SHP77 (cell line): ENCODE measurements around the gene DNMT3A.
A peak's percentile ranks its signal among the peaks of the same experiment; 100 is the strongest.

Source experiments
- DNase-seq, 2 experiments: peaks; one replicate each; lab custom pipeline; 2025; lab: John Stamatoyannopoulos, UW

DNMT3A gene

DNA sequence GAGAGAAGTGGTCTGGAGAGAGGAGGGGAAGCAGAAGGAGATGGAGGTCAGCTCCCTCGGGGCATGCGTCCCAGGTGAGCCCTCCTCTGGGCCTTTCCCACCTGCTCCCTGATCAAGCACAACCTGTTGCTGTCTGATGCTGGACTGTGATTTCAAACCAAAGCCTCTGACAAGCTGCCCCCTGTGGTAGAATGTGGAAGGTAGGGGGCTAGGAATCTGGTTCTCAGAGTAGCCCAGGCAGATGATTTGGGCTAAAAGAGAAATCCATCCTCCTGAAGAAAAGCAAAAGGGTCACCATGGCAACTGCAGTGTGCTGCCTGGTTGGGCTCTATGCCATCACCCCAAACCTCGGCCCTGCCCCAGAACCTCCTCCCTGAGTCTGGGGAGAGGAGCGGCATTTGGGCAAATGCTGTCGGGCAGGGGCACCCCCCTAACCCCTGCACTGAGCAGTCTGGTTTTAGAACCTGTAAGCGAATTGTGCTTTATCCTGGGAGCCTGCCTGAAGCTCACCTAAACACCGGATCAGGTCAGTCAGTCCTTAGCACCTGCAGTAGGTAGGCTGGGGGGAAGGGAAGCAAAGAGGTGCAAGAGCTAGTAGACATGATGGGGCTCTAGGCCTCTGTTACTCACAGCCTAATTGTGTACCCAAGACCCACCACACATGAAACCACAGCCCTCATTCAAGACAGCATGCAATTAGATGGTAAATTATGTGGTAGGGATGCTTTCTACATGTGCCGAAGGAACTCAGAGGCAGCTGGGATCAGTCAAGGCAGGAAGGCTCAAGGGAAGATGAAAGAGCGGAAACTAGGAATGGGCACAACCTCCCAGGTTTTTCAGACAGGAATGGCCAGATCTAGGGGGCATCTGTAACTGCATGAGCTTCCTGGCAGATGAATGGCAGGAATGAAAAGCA is 83.5 kb downstream of the DNMT3A start:
- DNase-seq = no peak

DNA sequence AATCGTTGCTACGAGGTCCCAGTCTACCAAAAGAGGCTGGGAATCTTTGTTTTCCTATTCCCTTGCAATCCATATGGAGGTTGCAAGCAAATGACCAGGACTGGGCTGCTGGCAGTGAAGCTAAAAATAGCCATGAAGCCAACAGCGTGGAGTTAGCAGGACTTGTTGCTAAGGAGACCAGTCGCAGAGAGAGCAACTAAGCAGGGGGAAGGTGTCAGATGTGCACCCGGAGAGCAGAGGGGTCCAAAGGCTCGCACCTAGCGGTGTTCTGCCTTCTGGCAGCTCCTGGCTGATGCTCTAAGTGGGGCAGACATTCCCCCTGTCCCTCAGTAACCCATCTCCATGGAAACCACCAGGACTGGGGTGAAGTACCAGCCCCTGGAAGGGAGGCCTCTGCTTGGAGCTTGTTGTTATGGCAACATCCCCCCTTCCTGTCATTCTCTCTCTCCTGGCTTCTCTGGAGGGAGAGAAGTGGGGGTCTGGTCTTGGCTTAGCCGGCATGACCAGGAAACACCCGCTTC is 84.6 kb downstream of the DNMT3A start:
- peak; percentile 35 to 45 for DNase-seq

DNA sequence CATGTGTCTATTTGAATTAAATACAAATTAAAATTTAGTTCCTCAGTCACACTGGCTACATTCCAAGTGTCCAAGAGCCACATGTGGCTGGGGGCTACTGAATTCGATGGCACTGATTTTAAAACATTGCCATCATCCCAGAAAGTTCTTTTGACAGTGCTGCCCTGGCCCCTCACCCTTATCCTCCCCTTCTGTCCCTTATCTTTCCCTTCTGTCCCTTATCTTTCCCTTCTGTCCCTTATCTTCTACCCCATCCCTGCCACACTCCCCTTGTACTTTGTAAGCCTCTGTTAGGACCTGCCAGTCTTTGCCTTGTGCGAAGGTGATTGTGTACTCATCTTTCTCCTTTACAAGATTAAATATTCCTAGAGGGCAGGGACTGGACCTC is 85.2 kb downstream of the DNMT3A start:
- no peak for DNase-seq

DNA sequence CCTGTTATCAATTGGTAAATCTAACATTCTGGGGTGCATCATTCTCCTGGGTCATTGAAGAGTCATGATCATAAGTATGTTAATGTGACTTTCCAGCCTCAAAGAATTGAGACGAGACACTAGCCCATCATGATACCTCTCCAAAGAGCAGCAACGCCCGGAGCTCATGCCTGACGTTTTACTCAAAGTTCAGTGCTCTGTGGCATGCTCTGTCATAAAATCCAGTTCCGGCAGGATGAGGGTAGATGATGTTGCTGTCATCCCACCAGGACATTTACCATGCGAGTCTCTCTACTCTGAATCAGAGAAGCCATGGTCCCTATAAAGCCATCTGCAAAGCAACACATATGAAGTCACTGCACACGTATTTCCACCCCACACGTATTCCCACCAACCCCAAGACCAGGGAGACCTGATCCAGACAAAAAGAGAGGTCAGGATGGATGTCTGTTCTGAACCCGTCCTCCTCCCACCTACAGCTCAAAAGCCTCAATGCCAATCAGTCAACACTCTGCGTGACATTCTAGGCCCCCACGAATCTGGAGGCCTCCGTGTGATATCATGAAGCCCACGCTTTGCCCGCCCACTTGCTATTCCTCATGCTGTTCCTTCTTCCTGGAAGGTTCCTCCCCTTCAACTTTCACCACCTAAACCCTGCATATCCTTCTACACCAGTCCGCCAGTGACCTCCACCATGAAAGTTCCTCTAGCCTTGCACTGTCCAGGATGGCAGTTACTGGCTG is 85.8 kb downstream of the DNMT3A start:
- DNase-seq = no peak

DNA sequence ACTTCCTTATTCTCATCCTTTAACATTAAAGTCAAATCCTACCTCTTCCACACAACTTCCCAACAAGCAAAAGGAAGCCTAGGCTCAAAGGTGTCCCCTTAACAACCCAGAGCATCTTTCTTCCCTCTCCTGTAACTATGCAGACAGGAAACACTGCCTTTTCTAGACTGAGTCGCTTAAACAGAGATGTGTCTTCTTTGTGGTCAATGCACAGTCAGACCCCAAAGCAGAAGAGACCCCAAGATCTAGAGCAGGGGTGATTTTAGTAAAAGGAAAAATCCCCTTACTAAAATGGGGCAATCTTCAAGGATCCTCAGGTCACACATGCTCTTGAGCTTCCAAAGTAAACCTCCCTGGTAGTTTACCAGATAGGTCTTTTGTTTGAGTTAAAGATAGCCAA is 86.8 kb downstream of the DNMT3A start:
- no peak for DNase-seq

DNA sequence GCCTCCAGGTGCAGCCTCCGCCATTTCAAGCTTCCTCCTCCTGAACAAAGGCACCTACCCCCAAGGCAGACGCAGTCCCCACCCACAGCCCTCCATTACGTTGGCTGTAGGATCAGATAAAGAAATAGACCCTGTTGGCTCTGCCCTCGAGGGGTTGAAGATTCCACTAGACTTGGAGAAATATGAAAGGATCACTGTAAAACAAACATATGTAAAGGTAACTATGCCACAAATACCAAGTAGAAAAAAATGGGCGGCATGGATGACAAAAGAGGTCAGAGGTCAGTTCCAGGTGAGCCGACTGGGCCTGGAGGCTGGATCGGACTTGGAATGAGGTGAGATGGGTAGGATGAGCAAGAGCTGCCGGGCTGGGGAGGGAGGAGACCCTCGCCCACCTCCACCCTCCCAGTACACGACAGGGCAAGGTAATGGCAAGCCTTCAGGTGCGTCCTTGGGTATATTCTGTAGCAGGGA is 88.5 kb downstream of the DNMT3A start:
- DNase-seq = no peak

DNA sequence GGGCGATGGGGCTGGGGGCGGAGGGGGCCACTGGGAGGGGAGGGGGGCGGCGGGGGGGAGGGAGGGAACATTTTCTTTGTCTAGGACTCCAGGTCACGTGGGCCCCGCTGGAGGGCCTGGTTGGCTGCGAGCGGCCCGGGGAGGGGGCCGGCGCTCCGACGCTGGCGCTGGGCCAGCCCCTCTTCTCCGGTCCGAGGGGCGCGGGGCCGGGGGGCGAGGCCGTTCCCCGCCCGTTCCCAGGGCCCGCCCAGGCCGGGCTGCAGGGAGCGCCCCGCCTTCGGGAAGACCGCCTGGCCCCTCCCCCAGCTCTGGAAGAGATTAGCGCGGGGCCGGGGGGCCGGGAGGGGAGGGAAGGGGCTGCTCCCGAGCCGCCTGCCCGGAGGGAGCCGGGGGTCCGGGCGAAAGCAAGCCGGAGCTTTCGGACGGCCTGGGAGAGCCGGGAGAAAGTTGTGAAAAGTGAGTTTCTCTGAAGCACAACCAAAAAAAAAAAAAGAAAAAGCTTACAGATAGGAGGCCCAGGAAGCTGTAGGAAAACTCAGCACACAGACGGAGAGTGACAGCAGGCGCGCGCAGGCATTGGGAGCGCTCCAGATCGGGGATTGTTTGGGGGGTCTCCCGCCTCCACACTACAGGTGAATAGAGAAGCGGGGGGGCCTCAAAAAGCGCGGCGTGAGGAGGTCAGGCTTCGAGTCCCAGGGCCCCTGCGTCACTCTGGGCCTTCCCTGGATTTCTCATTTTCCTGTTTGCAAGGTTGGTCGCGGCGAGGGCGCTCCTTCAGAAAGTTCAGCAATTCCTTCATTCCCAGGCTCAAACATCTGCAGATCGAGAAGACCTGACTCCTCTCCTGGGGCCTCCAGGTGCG is 89.2 kb downstream of the DNMT3A start:
- peak; percentile 6 to 27 for DNase-seq

DNA sequence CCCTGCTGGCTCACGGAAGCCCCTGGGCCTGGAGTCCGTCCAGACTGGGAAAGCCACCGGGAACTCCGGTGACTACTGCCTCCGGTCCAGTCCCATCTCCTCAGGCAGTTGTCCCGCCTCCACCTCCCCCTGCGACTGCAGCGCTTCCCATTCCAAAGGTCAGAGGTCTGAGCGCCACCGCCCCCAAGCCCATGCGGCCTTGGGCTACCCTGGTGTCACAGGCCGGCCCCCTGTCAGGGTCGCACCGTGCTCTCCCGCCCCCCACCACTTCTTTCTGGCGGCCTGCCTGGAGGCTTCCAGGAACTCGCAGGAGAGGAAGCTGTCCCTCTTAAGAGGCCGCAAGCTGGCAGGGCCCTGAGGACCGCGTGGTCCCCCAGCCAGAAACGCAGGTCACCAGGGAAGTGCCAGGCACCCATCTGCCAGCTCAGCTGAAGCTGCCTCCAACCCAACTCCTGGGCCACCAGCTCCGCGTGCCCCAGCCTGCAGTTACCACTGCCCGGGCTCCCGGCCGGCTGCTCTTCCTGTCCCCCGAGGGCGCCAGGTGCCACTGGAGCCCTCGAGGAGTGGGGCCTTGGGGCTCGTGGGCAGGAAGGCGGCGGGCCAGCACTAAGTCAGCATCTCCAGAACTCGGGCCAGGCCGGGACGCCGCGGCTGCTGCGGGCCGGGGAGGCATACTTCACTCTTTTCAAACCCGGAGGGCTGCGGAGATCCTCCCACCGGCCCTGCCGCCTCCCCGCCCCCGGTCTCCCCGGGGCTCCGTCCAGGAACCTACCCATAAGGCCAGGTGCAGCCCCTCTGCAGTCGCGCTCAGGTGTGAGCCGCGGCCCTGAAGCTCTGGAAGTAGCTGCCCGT is 90.1 kb downstream of the DNMT3A start:
- DNase-seq = peak in 1 of 2 experiments; percentile 10

DNA sequence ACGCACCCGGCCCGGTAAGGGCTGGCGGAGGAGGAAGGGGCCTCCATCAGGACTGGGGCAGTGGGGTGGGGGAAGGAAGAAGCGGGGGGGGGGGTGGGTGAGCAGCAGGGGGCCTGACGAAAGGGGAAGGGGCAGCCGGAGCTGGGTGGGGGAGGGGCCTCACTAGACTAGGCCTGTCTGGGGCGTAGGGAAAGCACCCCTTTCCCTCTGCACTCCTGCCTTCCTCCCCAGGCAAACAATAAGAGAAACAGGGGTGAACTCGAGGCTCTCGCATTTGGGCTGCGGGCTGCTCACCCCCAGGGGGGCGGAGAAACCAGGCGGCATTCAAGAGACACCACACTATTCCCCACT is 90.7 kb downstream of the DNMT3A start:
- DNase-seq = no peak

DNA sequence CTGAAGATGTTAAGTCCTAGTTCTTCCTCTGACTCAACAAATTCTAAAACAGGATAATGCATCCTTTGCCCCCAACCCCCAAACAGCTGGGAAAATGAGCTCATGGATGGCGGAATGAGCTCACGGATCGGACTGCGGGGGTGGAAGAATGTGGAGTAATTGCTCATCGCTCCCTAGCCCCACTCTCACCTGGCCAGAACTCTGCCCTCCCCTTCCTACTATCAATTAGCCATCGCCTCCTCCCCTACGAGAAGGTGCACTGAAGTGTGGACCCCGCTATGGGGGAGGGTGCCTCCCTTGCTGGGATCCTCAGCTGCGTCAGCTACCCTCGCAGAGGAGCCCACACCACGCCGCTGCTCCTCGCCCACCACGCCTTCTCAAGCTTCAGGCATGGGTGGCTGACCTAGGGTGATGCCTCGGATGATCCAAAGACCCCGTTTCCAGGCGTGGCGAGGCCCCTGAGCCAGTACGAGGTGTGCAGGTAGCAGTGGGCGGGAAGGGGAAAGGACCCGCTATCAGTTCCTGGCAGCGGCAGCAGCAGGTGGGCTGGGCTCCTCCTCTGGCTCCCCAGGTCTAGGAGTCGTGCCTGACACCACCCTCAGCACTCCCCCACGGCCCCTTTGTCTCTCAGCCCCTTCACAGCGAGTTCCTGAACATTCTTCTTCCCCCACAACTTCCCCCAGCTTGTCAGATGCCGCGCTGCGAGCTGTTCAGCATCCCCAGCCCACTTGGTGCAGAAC is 91.2 kb downstream of the DNMT3A start:
- no peak for DNase-seq

DNA sequence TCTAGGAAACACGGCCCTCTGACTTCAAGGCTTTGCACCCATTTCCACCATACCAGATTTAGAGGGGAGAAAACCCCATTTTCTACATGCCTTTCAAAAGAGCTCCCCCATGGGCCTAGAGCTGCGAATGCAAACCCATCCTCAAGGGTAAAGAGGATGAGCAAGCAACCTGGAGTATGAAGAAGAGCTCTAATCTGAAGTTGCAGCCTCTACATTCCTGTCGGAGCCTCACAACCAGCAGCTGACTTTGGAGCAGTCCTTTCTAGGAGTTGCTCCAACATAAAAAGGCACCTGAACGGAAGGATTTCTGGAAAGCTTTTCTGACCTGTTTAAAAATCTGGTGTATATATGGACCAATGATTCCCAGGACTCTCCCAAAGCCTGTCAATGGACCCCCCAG is 91.9 kb downstream of the DNMT3A start:
- no peak for DNase-seq

DNA sequence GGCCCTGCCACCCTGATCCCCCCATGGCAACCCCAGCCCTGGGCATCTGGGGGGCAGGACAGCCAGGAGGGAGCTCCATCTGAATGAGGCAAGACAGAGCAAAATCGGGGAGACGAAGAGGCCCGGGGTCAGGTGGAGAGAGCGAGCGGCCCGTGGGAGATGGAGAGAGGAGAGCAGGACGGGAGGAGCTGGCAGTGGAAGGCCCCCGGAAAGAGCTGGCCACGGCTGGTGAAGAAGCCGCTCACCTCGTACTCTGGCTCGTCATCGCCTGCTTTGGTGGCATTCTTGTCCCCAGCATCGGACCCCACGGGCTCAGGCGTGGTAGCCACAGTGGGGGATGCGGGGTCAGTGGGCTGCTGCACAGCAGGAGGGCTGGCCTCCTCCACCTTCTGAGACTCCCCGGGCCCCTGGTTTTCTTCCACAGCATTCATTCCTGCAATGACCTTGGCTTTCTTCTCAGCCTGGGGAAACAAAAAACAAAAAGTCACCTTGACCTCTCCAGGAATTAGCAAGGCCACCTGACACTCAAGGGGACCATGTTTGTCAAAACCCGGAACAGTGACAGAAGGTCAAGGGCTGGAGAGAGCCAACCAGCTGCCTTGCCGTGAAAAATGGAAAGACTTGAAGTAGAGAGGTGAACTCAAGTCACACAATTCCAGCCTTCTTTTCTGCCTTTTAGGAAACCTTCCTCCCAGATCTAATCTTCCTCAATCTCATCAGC is 93.8 kb downstream of the DNMT3A start:
- no peak for DNase-seq

DNA sequence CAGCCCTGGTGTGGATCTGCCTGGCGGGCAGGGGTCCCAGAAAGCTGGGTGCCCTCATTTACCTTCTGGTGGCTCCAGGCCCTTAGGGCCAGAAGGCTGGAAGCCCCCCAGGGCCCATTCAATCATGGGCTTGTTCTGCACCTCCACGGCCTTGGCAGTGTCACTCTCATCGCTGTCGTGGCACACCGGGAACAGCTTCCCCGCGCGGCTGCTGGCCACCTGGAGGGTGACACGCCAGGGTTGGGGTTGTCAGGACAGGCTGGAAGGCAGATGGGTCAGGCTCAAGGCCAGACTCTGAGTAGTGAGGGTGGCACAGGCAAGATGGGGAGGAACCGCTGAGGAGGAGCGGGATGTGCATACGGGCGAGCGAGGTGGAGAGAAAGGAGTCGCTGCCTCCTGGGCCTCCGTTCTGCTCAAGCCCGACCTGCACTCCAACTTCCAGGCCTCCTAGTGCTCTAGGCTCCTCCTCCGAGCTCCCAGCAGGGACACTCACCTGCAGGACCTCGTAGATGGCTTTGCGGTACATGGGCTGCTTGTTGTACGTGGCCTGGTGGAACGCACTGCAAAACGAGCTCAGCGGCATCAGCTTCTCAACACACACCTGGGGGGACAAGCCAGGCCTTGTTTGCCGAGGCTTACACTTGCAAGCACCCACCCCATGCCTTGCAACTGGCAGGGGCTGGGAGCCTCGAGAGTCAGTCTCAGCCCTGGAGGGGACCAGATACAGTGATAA is 95.0 kb downstream of the DNMT3A start:
- no peak for DNase-seq

DNA sequence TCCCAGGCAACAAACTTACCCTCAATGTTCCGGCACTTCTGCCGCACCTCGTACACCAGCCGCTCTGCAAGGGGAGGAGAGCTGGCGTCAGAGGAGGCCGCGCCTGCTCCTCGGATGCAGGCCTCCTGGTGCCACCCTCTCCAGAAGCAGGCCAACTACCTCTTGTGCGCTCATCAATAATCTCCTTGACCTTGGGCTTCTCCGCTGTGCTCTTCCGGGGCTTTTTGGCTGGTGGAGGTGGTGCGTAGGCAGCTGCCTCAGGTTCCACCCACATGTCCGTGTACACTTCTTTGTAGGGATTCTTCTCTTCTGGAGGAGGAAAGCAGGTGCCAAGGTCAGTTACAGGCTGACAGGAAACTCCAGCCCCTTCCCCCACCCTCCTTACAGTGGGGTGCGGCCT is 95.7 kb downstream of the DNMT3A start:
- DNase-seq = no peak

DNA sequence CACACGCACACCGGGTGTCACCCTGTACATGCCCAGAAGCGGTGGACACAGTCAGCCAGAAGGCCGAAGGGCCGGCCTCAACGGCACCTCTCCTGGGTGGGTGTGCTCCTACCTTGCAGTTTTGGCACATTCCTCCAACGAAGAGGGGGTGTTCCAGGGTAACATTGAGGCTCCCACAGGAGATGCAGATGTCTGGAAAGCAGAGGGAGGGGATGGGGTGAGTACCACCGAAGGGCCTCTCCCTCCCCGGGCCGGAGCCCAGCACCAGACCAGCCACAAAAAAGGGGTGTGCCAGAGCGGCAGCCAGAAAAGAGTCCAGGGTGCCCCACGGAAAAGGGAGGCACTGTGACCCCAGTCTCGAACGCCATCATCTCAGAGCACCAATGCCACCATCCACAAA is 96.6 kb downstream of the DNMT3A start:
- DNase-seq = no peak

DNA sequence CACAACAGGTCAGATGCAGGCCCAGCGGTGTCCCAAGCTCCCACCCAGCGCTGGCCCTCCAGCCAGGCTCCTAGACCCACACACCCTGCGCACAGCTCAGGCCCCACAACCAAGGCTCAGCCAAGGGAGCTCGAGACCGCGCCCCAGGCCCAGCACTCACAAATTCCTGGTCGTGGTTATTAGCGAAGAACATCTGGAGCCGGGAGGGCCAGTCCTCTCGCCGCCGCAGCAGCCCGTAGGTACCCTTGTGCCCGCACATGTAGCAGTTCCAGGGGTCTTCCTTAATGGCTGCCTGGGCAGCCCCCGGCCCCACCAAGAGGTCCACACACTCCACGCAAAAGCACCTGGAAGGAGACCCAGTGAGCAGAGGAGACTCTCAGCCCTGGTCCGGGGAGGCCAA is 97.7 kb downstream of the DNMT3A start:
- no peak for DNase-seq

DNA sequence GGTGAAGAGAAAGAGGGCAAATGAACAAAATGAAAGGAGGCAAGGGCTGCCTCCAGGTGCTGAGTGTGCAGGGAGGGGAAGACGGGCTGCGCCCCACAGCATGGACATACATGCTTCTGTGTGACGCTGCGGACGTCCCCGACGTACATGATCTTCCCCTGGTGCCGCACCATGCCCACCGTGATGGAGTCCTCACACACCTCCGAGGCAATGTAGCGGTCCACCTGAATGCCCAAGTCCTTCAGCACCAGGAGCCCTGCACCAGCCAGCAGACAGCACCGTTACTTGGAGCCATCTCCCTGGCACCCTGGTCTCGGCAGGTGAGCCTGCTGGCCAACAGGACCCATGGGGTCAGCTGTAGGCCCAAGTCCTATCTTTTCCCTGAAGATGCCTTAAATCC is 100.3 kb downstream of the DNMT3A start:
- DNase-seq = no peak

DNA sequence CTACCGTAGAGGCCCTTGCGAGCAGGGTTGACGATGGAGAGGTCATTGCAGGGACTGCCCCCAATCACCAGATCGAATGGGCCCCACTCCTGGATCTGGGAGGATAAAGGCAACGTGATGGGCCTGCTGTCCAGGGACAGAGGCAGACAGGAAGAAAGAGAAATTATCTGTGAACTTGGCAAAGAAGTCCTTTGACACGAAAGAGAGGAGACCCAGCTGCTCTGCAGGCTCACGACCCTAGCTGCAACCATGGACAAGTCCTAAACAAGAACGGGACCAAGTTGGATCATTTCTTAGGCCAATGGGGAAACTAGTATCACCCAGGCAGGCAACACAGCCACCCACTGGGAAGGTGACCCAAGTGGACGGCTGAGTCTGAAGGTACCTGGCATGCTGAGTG is 101.1 kb downstream of the DNMT3A start:
- no peak for DNase-seq

DNA sequence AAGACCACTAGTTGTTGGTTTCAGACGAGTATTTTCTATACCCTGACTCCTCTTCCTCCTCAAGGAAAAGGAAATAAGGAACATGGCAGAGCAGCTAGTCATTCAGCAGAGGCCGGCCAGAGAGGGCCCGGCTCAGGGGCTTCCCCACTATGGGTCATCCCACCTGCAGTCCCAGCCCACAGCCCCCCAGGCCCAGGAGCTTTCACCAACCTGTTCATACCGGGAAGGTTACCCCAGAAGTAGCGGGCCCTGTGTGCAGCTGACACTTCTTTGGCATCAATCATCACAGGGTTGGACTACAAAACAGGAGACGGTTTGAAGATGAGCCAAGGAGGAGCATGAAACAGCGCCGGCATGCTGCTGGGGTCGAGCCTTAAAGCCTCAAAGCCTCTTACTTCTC is 102.8 kb downstream of the DNMT3A start:
- no peak for DNase-seq
